ACC112 (cell line): ENCODE measurements around the gene TTLL5.

Experiments used
- H2AFZ ChIP-seq: fragments of 200-600 bp; sonication (generic); one replicate; pipeline ENCODE4 v1.6.0; 2017; ENCODE audit warnings: antibody characterized with exemption, low read length; ENCODE audit not compliant: unreplicated experiment
- H3K27ac ChIP-seq: fragments of 200-600 bp; sonication (generic); 2 replicates; pipeline ENCODE4 v1.5.1; 2014; ENCODE audit warnings: low read depth, mild to moderate bottlenecking, antibody characterized with exemption, low read length, moderate library complexity
- H3K27me3 ChIP-seq: fragments of 200-600 bp; sonication (generic); 2 replicates; pipeline ENCODE4 v1.6.1; 2014; ENCODE audit warnings: mild to moderate bottlenecking, antibody characterized with exemption, low read length, moderate library complexity, mixed read lengths; ENCODE audit not compliant: insufficient read depth
- H3K36me3 ChIP-seq: fragments of 200-600 bp; sonication (generic); 2 replicates; pipeline ENCODE4 v1.6.1; 2016; ENCODE audit warnings: mild to moderate bottlenecking, antibody characterized with exemption, low read length, moderate library complexity, mixed read lengths; ENCODE audit not compliant: insufficient read depth
- H3K4me1 ChIP-seq: fragments of 200-600 bp; sonication (generic); one replicate; pipeline ENCODE4 v1.6.1; 2016; ENCODE audit warnings: low read length, mixed read lengths; ENCODE audit not compliant: insufficient read depth, unreplicated experiment, control insufficient read depth
- H3K4me3 ChIP-seq: fragments of 200-600 bp; sonication (generic); 2 replicates; pipeline ENCODE4 v1.5.1; 2014; ENCODE audit warnings: mild to moderate bottlenecking, low read depth, low read length
- H3K79me2 ChIP-seq: fragments of 200-600 bp; sonication (generic); one replicate; pipeline ENCODE4 v1.6.0; 2016; ENCODE audit warnings: low read length; ENCODE audit not compliant: control insufficient read depth, unreplicated experiment, insufficient read depth

Gene TTLL5

GRCh38 chr14:75660630-75661498, at the start of gene TTLL5, which contains the start of gene ERG28:
Gene TTLL5 (plus strand): TSS chr14:75661246. CDS start chr14:75663150, 1,904 bp downstream.
Gene ERG28 (minus strand): TSS chr14:75660876. CDS start chr14:75657502, 3,374 bp downstream.
- peak within 1 kb of the TSS; percentile 67 for H3K27ac ChIP-seq
- H2AFZ ChIP-seq: peak within 1 kb of the TSS; percentile 90
- peaks cover 16% of the 10 kb centered on the region for H3K4me1 ChIP-seq
- H3K79me2 ChIP-seq: peaks cover 32% of the 10 kb centered on the region
- H3K4me3 ChIP-seq: peak within 1 kb of the TSS; percentile 84
- H3K27me3 ChIP-seq: no peaks in the 10 kb centered on the region
- peaks cover 9% of the 10 kb centered on the region for H3K36me3 ChIP-seq

GRCh38 chr14:75612157-75612556, 48.9 kb upstream of the TTLL5 start:
- Histone ChIP-seq H3K36me3 (peaks cover 9% of the 10 kb centered on the region; the same call in 1 of the 2 replicates), H3K4me3 (no peak overlapping the region), H3K27me3 (no peaks in the 10 kb centered on the region), H3K27ac (no peak overlapping the region), H3K4me1 (peaks cover 20% of the 10 kb centered on the region), H2AFZ (no peak overlapping the region), H3K79me2 (no peaks in the 10 kb centered on the region)

GRCh38 chr14:75614179-75614578, 46.9 kb upstream of the TTLL5 start:
- H3K27ac ChIP-seq: no peak overlapping the region
- no peaks in the 10 kb centered on the region for H3K27me3 ChIP-seq
- no peak overlapping the region for H3K4me3 ChIP-seq
- no peaks in the 10 kb centered on the region for H3K79me2 ChIP-seq
- H3K36me3 ChIP-seq: 0 out of 2 replicates have a peak, but pooled peaks cover 4% of the 10 kb centered on the region
- H3K4me1 ChIP-seq: peaks cover 19% of the 10 kb centered on the region
- H2AFZ ChIP-seq: no peak overlapping the region

- H3K27me3 ChIP-seq: no peaks in the 10 kb centered on the region
- H3K4me3 ChIP-seq: no peak overlapping the region
- peaks cover 9% of the 10 kb centered on the region for H3K4me1 ChIP-seq
- H3K79me2 ChIP-seq: no peaks in the 10 kb centered on the region
- no peak overlapping the region for H3K27ac ChIP-seq
- H2AFZ ChIP-seq: no peak overlapping the region
- H3K36me3 ChIP-seq: 0 out of 2 replicates have a peak, but pooled peaks cover 4% of the 10 kb centered on the region
Observed at GRCh38 chr14:75615200-75615599, 45.8 kb upstream of the TTLL5 start.

GRCh38 chr14:75619548-75619947, 41.5 kb upstream of the TTLL5 start:
- H3K79me2 ChIP-seq: no peaks in the 10 kb centered on the region
- H2AFZ ChIP-seq: no peak overlapping the region

GRCh38 chr14:75625034-75625433, 36.0 kb upstream of the TTLL5 start:
- H3K4me3 ChIP-seq: no peak overlapping the region
- H3K27me3 ChIP-seq: no peaks in the 10 kb centered on the region
- H2AFZ ChIP-seq: no peak overlapping the region
- no peaks in the 10 kb centered on the region for H3K79me2 ChIP-seq
- no peak overlapping the region for H3K27ac ChIP-seq
- peaks cover 13% of the 10 kb centered on the region for H3K4me1 ChIP-seq
- no peaks in the 10 kb centered on the region; the same call in 1 of the 2 replicates for H3K36me3 ChIP-seq

More at GRCh38 chr14:75619548-75619947, 41.5 kb upstream of the TTLL5 start:
- H3K36me3 ChIP-seq: 0 out of 2 replicates have a peak, but pooled peaks cover 4% of the 10 kb centered on the region
- no peaks in the 10 kb centered on the region for H3K27me3 ChIP-seq
- no peaks in the 10 kb centered on the region for H3K4me1 ChIP-seq
- no peak overlapping the region for H3K27ac ChIP-seq
- H3K4me3 ChIP-seq: no peak overlapping the region

GRCh38 chr14:75626396-75626795, 34.6 kb upstream of the TTLL5 start:
- Histone ChIP-seq H3K36me3 (no peaks in the 10 kb centered on the region; the same call in 1 of the 2 replicates), H3K79me2 (no peaks in the 10 kb centered on the region), H3K27me3 (no peaks in the 10 kb centered on the region), H2AFZ (no peak overlapping the region), H3K4me3 (no peak overlapping the region), H3K4me1 (peaks cover 13% of the 10 kb centered on the region), H3K27ac (peak overlapping the region; percentile 52)

GRCh38 chr14:75626863-75627262, 34.2 kb upstream of the TTLL5 start:
- peaks cover 13% of the 10 kb centered on the region for H3K4me1 ChIP-seq
- no peak overlapping the region for H3K4me3 ChIP-seq
- H3K36me3 ChIP-seq: no peaks in the 10 kb centered on the region; the same call in 1 of the 2 replicates

GRCh38 chr14:75627406-75627805, 33.6 kb upstream of the TTLL5 start:
- no peaks in the 10 kb centered on the region; the same call in 1 of the 2 replicates for H3K36me3 ChIP-seq
- H2AFZ ChIP-seq: no peak overlapping the region
- H3K4me3 ChIP-seq: no peak overlapping the region
- H3K27ac ChIP-seq: peak overlapping the region; percentile 52
- H3K27me3 ChIP-seq: no peaks in the 10 kb centered on the region
- H3K79me2 ChIP-seq: no peaks in the 10 kb centered on the region
- H3K4me1 ChIP-seq: peaks cover 13% of the 10 kb centered on the region

More at GRCh38 chr14:75626863-75627262, 34.2 kb upstream of the TTLL5 start:
- Histone ChIP-seq H2AFZ (no peak overlapping the region), H3K79me2 (no peaks in the 10 kb centered on the region), H3K27ac (peak overlapping the region; percentile 52), H3K27me3 (no peaks in the 10 kb centered on the region)

- Histone ChIP-seq H3K27ac (no peak overlapping the region), H2AFZ (no peak overlapping the region), H3K27me3 (no peaks in the 10 kb centered on the region), H3K4me1 (peaks cover 13% of the 10 kb centered on the region), H3K36me3 (no peaks in the 10 kb centered on the region; the same call in 1 of the 2 replicates), H3K79me2 (no peaks in the 10 kb centered on the region), H3K4me3 (no peak overlapping the region)
Observed at GRCh38 chr14:75628816-75629215, 32.2 kb upstream of the TTLL5 start.
